ENCODE results near the gene CGB8. TPM values are rescaled to one million over a fixed set of nuclear protein-coding genes. Genes with fewer than 3 reads are reported as not detected.
A peak's percentile ranks its signal among the peaks of the same experiment; 100 is the strongest.

Gene CGB8
- total RNA-seq, 1 donor from 2014 or later = not detected

DNA sequence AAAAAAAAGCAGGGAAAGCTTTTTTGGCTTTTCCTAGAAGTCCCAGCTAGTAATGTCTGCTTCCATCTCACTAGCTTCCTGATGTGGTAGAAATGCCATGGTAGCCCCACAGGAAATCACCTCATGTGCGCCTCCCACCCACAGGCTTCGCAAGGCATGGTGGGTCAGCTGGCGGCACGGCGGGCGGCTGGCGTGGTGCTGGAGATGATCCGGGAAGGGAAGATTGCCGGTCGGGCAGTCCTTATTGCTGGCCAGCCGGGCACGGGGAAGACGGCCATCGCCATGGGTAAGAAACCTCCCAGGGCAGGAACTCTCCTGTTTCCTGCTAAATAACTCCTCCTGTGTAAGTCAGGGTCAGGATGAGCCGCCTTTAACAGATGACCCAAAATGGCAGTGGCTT, 44.8 kb downstream of the CGB8 start:
- no peak for DNase-seq (ENCODE audit: low spot score)
- peaks cover 27% of the 10 kb centered on the region for H3K36me3 Mint-ChIP-seq (ENCODE audit: low read depth)
- H3K4me3 Mint-ChIP-seq = no peak overlapping the region
- H3K27me3 Mint-ChIP-seq (ENCODE audit: insufficient read depth) = no peaks in the 10 kb centered on the region
- H3K4me1 Mint-ChIP-seq (ENCODE audit: low read depth) = peaks cover 9% of the 10 kb centered on the region
- no peak overlapping the region for H3K27ac Mint-ChIP-seq
- intact Hi-C loops (cut with micrococcal nuclease) = no loop called here
- H3K9me3 Mint-ChIP-seq = no peaks in the 10 kb centered on the region

DNA sequence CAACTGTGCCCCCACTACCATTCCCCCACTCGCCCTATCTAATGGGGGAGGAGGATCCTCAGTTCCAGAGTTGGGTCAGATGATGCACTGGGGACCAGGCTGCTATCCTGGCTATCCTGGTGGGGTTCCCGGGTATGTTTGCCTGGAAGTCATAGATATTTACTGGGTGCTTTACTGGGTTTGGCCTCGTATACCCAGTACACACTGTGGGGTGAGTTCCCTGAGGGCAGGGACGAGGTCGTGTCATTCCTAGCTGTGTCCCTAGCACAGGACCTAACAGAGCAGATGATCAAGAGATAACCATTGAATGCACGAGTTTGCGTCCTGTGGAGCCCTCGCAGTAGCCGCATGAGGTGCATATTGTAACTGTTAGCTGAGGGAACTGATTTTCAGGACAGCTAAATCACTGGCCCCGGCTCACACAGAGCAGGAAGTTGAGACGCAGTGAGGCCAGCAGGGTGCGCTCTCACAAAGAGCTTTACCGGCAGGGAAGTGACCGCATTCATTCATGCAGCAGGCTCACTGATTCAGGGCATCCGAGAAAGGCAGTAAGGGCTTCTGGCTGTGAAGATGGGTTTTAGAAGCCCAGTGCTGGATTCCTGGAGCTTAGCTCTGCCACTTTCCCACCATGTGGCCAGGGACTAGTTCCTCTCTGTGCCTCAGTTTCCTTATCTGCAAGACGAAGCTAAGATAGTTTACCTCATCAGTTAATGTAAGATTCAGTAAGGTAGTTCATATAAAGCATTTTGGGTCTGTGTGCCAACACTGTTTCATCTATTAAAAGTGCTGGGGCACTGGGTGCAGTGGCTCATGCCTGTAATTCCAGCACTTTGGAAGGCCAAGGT, 49.2 kb downstream of the CGB8 start:
- intact Hi-C loops (cut with micrococcal nuclease) = no loop called here
- H3K27me3 Mint-ChIP-seq (ENCODE audit: insufficient read depth) = no peaks in the 10 kb centered on the region
- no peaks in the 10 kb centered on the region for H3K9me3 Mint-ChIP-seq
- no peak overlapping the region for H3K27ac Mint-ChIP-seq
- H3K4me1 Mint-ChIP-seq (ENCODE audit: low read depth) = peaks cover 20% of the 10 kb centered on the region
- no peak overlapping the region for H3K4me3 Mint-ChIP-seq
- peaks cover 19% of the 10 kb centered on the region for H3K36me3 Mint-ChIP-seq (ENCODE audit: low read depth)
- peak; percentile 51 for DNase-seq (ENCODE audit: low spot score)

DNA sequence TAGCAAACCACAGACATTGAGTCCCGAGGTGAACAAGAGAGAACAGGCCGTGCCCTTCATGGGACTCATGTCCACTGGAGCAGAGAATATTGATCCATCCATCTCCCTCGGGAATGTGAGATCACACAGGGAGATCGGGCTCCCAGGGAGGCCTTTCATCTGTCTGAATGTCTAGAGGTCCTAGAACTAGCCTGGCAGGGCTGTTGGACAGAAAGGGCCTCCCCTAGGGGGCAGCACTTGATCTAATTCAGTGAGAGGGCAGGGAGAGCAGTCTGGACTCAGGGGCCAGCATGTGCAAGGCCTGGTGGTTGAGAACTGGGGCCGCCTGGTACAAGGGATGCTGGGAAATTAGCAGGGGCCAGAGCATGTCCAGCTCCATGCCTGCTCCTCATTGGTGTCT, 50.9 kb downstream of the CGB8 start:
- peaks cover 19% of the 10 kb centered on the region for H3K36me3 Mint-ChIP-seq (ENCODE audit: low read depth)
- H3K27ac Mint-ChIP-seq = peak overlapping the region; percentile 24
- intact Hi-C loops (cut with micrococcal nuclease) = no loop called here
- H3K9me3 Mint-ChIP-seq = no peaks in the 10 kb centered on the region
- no peak overlapping the region for H3K4me3 Mint-ChIP-seq
- H3K27me3 Mint-ChIP-seq (ENCODE audit: insufficient read depth) = no peaks in the 10 kb centered on the region
- peaks cover 31% of the 10 kb centered on the region for H3K4me1 Mint-ChIP-seq (ENCODE audit: low read depth)
- DNase-seq (ENCODE audit: low spot score) = peak; percentile 38

Other genes with a start within 250 kb of the CGB8 start
- 93.3 and 93.6 TPM in 2 replicates for gene BCAT2, start 238.1 kb downstream of the CGB8 start, total RNA-seq
- gene HSD17B14, start 212.6 kb downstream of the CGB8 start, total RNA-seq = 0.57 and 0.64 TPM in 2 replicates
- 1.4 and 1.9 TPM in 2 replicates for gene PLEKHA4, start 180.5 kb downstream of the CGB8 start, total RNA-seq
- 53.1 and 53.7 TPM in 2 replicates for gene PPP1R15A, start 176.7 kb downstream of the CGB8 start, total RNA-seq
- gene TULP2, start 150.4 kb downstream of the CGB8 start, total RNA-seq = not detected in 2 replicates
- gene NUCB1, start 148.8 kb downstream of the CGB8 start, total RNA-seq = 117 and 122 TPM in 2 replicates
- gene DHDH, start 115.4 kb downstream of the CGB8 start, total RNA-seq = not detected in 2 replicates
- gene BAX, start 94.2 kb downstream of the CGB8 start, total RNA-seq = 292 and 295 TPM in 2 replicates
- gene FTL, start 83.8 kb downstream of the CGB8 start, total RNA-seq = 651 and 662 TPM in 2 replicates
- gene GYS1, start 55.8 kb downstream of the CGB8 start, total RNA-seq = 71.2 and 77.1 TPM in 2 replicates
- 172 and 175 TPM in 2 replicates for gene RUVBL2, start 55.2 kb downstream of the CGB8 start, total RNA-seq
- not detected in 2 replicates for gene LHB, start 32.0 kb downstream of the CGB8 start, total RNA-seq
- gene CGB3, start 24.8 kb downstream of the CGB8 start, total RNA-seq = not detected in 2 replicates
- not detected in 2 replicates for gene CGB2, start 17.2 kb downstream of the CGB8 start, total RNA-seq
- not detected in 2 replicates for gene CGB1, start 12.2 kb downstream of the CGB8 start, total RNA-seq
- not detected in 2 replicates for gene CGB5, start 5.3 kb downstream of the CGB8 start, total RNA-seq
- gene CGB7, start 8.6 kb upstream of the CGB8 start, total RNA-seq = not detected in 2 replicates
- gene NTF4, start 15.7 kb upstream of the CGB8 start, total RNA-seq = not detected in 2 replicates
- gene KCNA7, start 23.6 kb upstream of the CGB8 start, total RNA-seq = not detected in 2 replicates
- gene SNRNP70, start 36.3 kb upstream of the CGB8 start, total RNA-seq = 259 and 272 TPM in 2 replicates
- gene LIN7B, start 65.3 kb upstream of the CGB8 start, total RNA-seq = 4.9 and 7.8 TPM in 2 replicates
- 2.6 and 2.9 TPM in 2 replicates for gene C19orf73, start 70.0 kb upstream of the CGB8 start, total RNA-seq
- 5.0 TPM in 2 replicates for gene PPFIA3, start 70.4 kb upstream of the CGB8 start, total RNA-seq
- gene HRC, start 106.3 kb upstream of the CGB8 start, total RNA-seq = not detected in 2 replicates
- 1.4 and 2.0 TPM in 2 replicates for gene TRPM4, start 108.7 kb upstream of the CGB8 start, total RNA-seq

Measured in activated T-helper 1 cell treated with anti-CD3 and anti-CD28 coated beads, Interleukin-12 subunit alpha, Interleukin-12 subunit beta, Interleukin-2, Interleukin-4 antibody, amounts not matched to agents 30 ng/mL and 10 ng/mL and 1 ng/mL, durations not matched to agents 14 hours and 24 hours and 36 hours (primary cell).